ENCODE measurements around the gene AZU1.
"Not testable (repeated sequence)": the region's sequence is repeated elsewhere in the genome, so short reads cannot be mapped to it uniquely, and the experiment has no call there.

The AZU1 gene

GRCh38 chr19:807627-808422 lies 19.8 kb upstream of the AZU1 start:
- DNase-seq (ENCODE audit: low read depth in 2 of 2, low spot score in 1 of 2), result no peak

GRCh38 chr19:808423-808775 lies 19.2 kb upstream of the AZU1 start:
- DNase-seq (ENCODE audit: low read depth in 2 of 2, low spot score in 1 of 2), result no peak

- no peak for DNase-seq (ENCODE audit: low read depth in 2 of 2, low spot score in 1 of 2)
These were observed 17.4 kb upstream of the AZU1 start for GRCh38 chr19:810077-810855.

- DNase-seq (ENCODE audit: low read depth in 2 of 2, low spot score in 1 of 2), result no peak
These were observed 16.7 kb upstream of the AZU1 start for GRCh38 chr19:810883-811489.

GRCh38 chr19:811506-812048 lies 16.1 kb upstream of the AZU1 start:
- DNase-seq (ENCODE audit: low read depth in 2 of 2, low spot score in 1 of 2), result no peak

GRCh38 chr19:812049-812746 lies 15.4 kb upstream of the AZU1 start:
- no peak for DNase-seq (ENCODE audit: low read depth in 2 of 2, low spot score in 1 of 2)

- DNase-seq (ENCODE audit: low read depth in 2 of 2, low spot score in 1 of 2), result no peak
These were observed 14.9 kb upstream of the AZU1 start for GRCh38 chr19:812747-813218.

- DNase-seq (ENCODE audit: low read depth in 2 of 2, low spot score in 1 of 2), result no peak
These were observed 14.2 kb upstream of the AZU1 start for GRCh38 chr19:813219-814151.

- no peak for DNase-seq (ENCODE audit: low read depth in 2 of 2, low spot score in 1 of 2)
These were observed 13.2 kb upstream of the AZU1 start for GRCh38 chr19:814152-815078.

GRCh38 chr19:815079-815774 lies 12.4 kb upstream of the AZU1 start:
- DNase-seq (ENCODE audit: low read depth in 2 of 2, low spot score in 1 of 2), result no peak

- DNase-seq (ENCODE audit: low read depth in 2 of 2, low spot score in 1 of 2), result no peak
These were observed 11.7 kb upstream of the AZU1 start for GRCh38 chr19:815775-816499.

GRCh38 chr19:816500-816857 lies 11.2 kb upstream of the AZU1 start:
- DNase-seq (ENCODE audit: low read depth in 2 of 2, low spot score in 1 of 2), result no peak

- DNase-seq (ENCODE audit: low read depth in 2 of 2, low spot score in 1 of 2), result not testable (repeated sequence)
These were observed 7.4 kb upstream of the AZU1 start for GRCh38 chr19:820212-820611.

GRCh38 chr19:821231-821824 lies 6.3 kb upstream of the AZU1 start:
- DNase-seq (ENCODE audit: low read depth in 2 of 2, low spot score in 1 of 2), result no peak

- DNase-seq (ENCODE audit: low read depth in 2 of 2, low spot score in 1 of 2), result no peak
These were observed 5.7 kb upstream of the AZU1 start, which contains the start of gene PLPPR3 for GRCh38 chr19:821825-822503. Gene PLPPR3, minus strand, starts transcription at chr19:821955. Its CDS starts 396 bp downstream, at chr19:821559.

- DNase-seq (ENCODE audit: low read depth in 2 of 2, low spot score in 1 of 2), result no peak
These were observed 4.0 kb upstream of the AZU1 start for GRCh38 chr19:823565-824121.
